ENCODE measurements around the gene ETFB. TPM values are rescaled to one million over a fixed set of nuclear protein-coding genes. Genes with fewer than 3 reads are reported as not detected.

ETFB gene
- total RNA-seq, 2 donors from 2014 or later, result 32.7 to 56.5 TPM

- Histone ChIP-seq H3K4me3 (peak overlapping the region; percentile 76), H3K27me3 (replicated peaks; ENCODE audit: insufficient read depth) (no peaks in the 10 kb centered on the region), H3K27ac (peak overlapping the region; percentile 78 to 83), H3K36me3 (peaks cover under 1% of the 10 kb centered on the region), H3K4me1 (ENCODE audit: control insufficient read depth in 1 of 2, low read depth in 2 of 2) (peaks cover 0 to 18% of the 10 kb centered on the region in 2 donors), H3K9me3 (no peaks in the 10 kb centered on the region)
- ATAC-seq (ENCODE audit: insufficient number of reproducible peaks, low FRiP score, low read depth), result peak; percentile 90
- peak; percentile 24 for TF ChIP-seq CTCF (IDR thresholded peaks at IDR 0.05)
- DNase-seq (ENCODE audit: low spot score), result peak; percentile 99
Measured at GRCh38 chr19:51339687-51340656, 26.2 kb downstream of the ETFB start.

GRCh38 chr19:51339313-51339686, 26.9 kb downstream of the ETFB start:
- H3K36me3 ChIP-seq, result no peaks in the 10 kb centered on the region
- peak overlapping the region; percentile 76 for H3K4me3 ChIP-seq
- H3K27me3 ChIP-seq (replicated peaks; ENCODE audit: insufficient read depth), result no peaks in the 10 kb centered on the region
- peaks cover 0 to 18% of the 10 kb centered on the region in 2 donors for H3K4me1 ChIP-seq (ENCODE audit: control insufficient read depth in 1 of 2, low read depth in 2 of 2)
- H3K27ac ChIP-seq, result peak overlapping the region; percentile 76 to 83
- no peaks in the 10 kb centered on the region for H3K9me3 ChIP-seq
- TF ChIP-seq CTCF (IDR thresholded peaks at IDR 0.05), result no peak
- ATAC-seq (ENCODE audit: insufficient number of reproducible peaks, low FRiP score, low read depth) (peak; percentile 3), DNase-seq (ENCODE audit: low spot score) (no peak)

GRCh38 chr19:51338563-51339312, 27.4 kb downstream of the ETFB start:
- H3K9me3 ChIP-seq, result no peaks in the 10 kb centered on the region
- H3K27ac ChIP-seq, result peak overlapping the region; percentile 76 to 83
- DNase-seq (ENCODE audit: low spot score) (peak; percentile 66), ATAC-seq (ENCODE audit: insufficient number of reproducible peaks, low FRiP score, low read depth) (peak; percentile 61)
- no peaks in the 10 kb centered on the region for H3K36me3 ChIP-seq
- peaks cover 0 to 18% of the 10 kb centered on the region in 2 donors for H3K4me1 ChIP-seq (ENCODE audit: control insufficient read depth in 1 of 2, low read depth in 2 of 2)
- no peaks in the 10 kb centered on the region for H3K27me3 ChIP-seq (replicated peaks; ENCODE audit: insufficient read depth)
- H3K4me3 ChIP-seq, result peak overlapping the region; percentile 76
- peak; percentile 95 for TF ChIP-seq CTCF (IDR thresholded peaks at IDR 0.05)

- peak overlapping the region; percentile 76 for H3K4me3 ChIP-seq
Measured at GRCh38 chr19:51337861-51338562, 28.2 kb downstream of the ETFB start.

More at GRCh38 chr19:51337861-51338562, 28.2 kb downstream of the ETFB start:
- Histone ChIP-seq H3K36me3 (no peaks in the 10 kb centered on the region), H3K4me1 (ENCODE audit: control insufficient read depth in 1 of 2, low read depth in 2 of 2) (peaks cover 0 to 18% of the 10 kb centered on the region in 2 donors), H3K9me3 (no peaks in the 10 kb centered on the region), H3K27ac (peak overlapping the region in 1 of 2 donors; percentile 83), H3K27me3 (replicated peaks; ENCODE audit: insufficient read depth) (no peaks in the 10 kb centered on the region)
- DNase-seq (ENCODE audit: low spot score) (no peak), ATAC-seq (ENCODE audit: insufficient number of reproducible peaks, low FRiP score, low read depth) (no peak)
- TF ChIP-seq CTCF (IDR thresholded peaks at IDR 0.05), result no peak
